GM19397 (cell line): ENCODE data around the gene VSTM1.
"Not testable (repeated sequence)": the region's sequence is repeated elsewhere in the genome, so short reads cannot be mapped to it uniquely, and the experiment has no call there.

Experiments
- ATAC-seq: cut with Tn5 transposase; IDR thresholded peaks from one replicate; pipeline ENCODE4 v1.9.1; 2021; ENCODE audit warnings: mild to moderate bottlenecking, moderate library complexity; ENCODE audit not compliant: unreplicated experiment

Gene VSTM1

DNA sequence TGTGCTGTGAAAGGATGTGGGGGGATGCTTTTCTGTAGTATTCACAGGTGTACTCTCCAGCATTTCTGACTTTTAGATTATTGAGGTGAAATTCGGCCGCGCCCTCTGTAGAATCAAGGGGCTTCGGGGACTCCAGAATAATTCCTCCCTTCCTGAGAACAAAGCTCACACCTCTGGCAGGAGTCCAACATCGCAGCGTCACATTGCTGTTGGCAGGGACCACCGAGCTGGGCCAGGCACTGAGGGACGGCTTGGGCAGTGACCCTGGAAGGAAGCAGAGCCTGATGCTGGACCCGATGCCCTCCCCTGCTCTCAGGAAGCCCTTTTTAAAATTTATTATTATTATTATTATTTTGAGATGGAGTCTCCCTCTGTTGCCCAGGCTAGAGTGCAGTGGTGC, 11.2 kb upstream of the VSTM1 start:
- ATAC-seq: no peak

- no peak for ATAC-seq
Measured at GRCh38 chr19:54073829-54074228, 10.1 kb upstream of the VSTM1 start.

DNA sequence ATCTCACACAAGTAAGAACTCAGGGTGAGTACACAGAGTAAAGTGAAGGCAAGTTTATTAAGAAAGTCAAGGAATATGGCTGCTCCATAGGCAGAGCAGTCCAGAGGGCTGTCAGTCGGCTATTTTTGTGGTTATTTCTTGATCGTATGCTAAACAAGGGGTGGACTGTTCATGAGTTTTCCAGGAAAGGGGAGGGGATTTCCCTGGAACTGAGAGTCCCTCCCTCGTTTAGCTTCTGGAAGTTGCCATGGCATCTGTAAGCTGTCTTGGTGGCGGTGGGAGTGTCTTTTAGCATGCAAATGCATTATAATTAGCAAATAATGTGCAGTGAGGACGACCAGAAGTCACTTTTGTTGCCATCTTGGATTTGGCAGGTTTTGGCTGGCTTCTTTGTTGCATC, 5.8 kb upstream of the VSTM1 start:
- ATAC-seq: no peak

DNA sequence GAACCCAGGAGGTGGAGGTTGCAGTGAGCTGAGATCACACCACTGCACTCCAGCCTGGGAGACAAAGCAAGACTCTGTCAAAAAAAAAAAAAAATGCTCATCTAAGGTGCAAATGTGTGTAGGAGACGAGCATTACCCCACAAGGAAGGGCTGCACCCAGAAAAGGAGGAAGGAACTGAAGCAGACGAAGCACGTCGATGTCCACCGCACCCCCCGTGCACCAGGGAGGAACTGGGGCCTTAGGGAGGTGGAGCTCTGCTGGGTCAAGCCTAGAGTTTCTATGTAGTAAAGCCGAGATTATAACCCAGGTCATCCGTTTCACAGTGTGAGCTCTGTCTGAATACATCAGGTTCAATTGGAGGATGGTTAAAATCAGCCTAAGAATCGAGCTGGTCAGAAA, 1.1 kb downstream of the VSTM1 start:
- ATAC-seq: no peak

DNA sequence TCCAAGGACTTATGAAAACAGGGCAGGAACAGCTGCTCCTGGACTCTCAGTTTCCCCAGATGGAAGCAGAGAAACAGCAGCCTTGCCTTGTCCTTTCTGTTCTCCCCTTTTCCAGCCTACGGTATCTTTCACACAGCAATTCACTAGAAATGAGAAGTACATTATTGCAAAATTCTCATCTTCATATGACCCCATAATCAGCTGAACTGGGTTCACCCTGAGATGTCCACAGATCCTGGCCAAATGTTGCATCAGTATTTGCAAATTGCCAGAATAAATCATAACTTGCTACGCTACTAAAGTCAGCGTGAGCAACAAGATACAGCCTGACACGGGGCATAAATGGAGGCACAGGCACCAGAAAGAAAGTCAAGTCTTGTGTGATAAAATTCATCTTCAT, 16.1 kb downstream of the VSTM1 start:
- ATAC-seq: no peak

DNA sequence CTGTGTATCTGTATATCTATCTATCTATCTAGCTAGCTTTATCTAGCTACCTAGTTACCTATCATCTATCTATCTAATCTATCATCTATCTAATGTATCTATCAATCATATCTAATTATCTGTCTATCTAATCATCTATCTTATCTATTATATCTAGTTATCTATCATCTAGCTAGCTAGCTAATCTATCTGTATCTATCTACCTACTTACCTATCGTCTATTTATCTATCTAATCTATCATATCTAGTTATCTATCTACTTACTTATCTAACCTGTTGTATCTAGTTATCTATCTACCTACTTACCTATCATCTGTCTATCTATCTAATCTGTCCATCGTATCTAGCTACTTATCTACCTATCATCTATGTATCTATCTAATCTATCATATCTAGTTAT, 17.9 kb downstream of the VSTM1 start:
- no peak for ATAC-seq

DNA sequence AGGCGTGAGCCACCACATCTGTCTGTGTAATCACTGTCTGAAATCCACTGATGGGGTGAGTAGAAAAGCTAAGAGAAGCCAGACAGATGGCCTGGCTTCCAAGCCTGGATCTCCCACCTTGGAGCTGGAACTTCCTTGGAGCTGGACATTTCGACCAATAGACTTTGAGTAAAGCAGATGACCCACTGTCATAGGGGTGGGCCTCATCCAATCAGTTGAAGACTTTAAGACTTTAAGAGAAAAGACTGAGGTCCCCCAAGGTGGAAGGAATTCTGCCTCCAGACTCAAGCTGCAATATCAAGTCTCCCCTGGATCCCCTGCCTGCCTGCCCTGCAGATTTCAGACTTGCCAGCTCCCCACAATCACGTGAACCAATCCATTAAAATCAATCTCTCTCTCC, 20.7 kb downstream of the VSTM1 start:
- ATAC-seq: no peak

GRCh38 chr19:54041969-54042606, 21.6 kb downstream of the VSTM1 start:
- no peak for ATAC-seq

DNA sequence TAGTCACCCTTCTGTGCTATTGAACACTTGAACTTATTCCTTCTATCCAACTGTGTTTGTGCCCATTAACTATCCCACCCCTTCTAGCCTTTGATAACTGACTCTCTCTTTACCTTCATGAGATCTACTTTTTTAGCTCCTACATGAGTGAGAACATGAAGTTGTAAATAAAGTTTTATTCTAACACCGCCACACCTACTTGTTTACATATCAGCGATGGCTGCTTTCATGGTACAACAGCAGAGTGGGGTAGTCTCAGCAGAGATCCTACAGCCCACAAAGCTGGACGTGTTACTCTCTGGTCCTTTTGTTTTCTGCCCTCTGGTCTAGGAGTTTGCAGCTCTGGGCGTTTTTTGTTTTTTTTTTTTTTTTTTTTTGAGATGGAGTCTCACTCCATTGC, 23.7 kb downstream of the VSTM1 start:
- ATAC-seq: no peak

GRCh38 chr19:54036542-54036941, 27.2 kb downstream of the VSTM1 start:
- ATAC-seq: not testable (repeated sequence)

GRCh38 chr19:54035215-54036178, 28.2 kb downstream of the VSTM1 start:
- no peak for ATAC-seq

DNA sequence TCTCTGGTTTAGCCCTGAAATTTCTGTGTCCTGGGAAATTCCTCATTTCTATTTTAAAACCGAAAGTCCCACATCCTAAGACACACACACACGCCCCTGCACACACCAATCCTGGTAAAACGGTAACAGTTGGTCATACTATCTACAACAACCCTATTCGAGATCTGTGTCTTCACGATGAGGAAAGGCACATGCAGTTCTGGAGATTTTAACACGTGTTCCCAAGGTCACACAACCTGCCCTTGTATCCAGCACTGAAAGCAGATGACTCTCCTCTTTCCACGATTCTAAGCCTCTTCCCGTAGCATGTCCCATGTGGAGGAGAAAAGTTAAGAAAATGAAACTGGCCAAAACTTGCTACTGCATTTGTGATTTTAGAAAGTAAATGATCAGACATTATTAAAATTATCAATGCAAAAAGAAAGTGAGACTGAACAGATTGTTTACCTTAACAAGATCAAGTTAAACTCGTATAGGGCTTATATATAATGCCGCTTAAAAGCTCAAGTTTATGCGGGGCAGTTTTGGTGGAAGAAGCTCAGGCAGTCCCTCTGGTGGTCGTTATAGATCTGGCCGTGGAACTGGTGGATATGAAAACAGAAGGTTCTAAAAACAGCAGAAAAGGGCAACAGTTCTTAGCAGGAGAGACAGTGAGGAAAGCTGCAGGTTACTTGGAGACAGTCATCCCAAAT, 32.7 kb downstream of the VSTM1 start:
- ATAC-seq: no peak

- no peak for ATAC-seq
Measured at GRCh38 chr19:54029930-54030490, 33.7 kb downstream of the VSTM1 start.

- no peak for ATAC-seq
Measured at GRCh38 chr19:54029301-54029700, 34.4 kb downstream of the VSTM1 start.

DNA sequence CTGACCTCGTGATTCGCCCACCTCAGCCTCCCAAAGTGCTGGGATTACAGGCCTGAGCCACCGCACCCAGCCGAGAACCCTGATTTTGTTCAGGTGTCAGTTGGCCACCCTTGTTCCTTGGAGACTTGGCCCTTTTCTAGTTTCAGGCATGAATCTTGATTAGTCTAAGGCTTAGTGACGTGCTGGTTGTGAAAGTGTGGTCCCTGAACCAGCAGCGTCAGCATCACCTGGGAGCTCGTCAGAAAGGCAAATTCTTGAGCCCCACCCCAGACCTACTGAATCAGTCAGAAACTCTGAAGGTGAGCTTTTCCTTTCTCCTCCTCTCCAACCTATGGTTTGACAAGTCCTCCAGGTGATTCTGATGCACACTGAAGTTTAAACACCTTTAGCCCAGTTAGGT, 37.0 kb downstream of the VSTM1 start:
- ATAC-seq: no peak

GRCh38 chr19:54024660-54025059, 39.0 kb downstream of the VSTM1 start:
- ATAC-seq: no peak

DNA sequence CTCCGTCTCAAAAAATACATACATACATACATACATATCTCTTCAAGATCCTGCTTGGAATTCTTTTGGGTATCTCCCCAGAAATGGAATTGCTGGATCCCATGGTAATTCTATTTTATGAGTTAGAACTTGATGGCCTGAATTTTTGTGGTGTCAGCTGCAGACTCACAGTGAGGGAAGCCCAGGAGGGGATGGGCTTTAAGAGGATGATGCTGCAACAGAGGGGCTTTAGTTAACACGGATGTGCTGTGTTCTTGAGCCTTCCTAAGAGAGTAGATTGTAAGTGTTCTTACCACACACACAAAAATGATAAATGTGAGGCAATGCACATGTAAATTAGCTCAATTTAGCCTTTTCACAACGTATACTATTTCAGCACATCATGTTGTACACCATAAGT, 40.5 kb downstream of the VSTM1 start:
- ATAC-seq: no peak

- no peak for ATAC-seq
Measured at GRCh38 chr19:54021932-54022331, 41.8 kb downstream of the VSTM1 start.

DNA sequence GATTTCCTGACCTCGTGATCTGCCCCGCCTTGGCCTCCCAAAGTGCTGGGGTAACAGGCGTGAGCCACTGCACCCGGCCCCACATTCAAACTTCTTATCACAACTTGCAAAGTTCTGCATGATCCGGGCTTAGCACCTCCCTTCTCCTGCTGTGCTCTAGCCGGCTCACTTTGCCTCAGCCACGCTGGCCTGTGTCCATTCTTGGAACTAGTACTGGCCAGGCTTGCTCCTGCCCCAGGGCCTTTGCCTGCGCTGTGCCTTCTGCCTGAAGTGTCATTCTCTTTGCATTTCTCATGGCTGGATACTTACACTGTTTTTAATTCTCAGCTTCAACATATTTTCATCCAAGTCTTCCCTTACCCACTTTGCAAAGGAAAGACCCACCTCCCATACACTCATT, 42.3 kb downstream of the VSTM1 start:
- no peak for ATAC-seq

GRCh38 chr19:54017261-54017660, 46.4 kb downstream of the VSTM1 start:
- ATAC-seq: no peak

DNA sequence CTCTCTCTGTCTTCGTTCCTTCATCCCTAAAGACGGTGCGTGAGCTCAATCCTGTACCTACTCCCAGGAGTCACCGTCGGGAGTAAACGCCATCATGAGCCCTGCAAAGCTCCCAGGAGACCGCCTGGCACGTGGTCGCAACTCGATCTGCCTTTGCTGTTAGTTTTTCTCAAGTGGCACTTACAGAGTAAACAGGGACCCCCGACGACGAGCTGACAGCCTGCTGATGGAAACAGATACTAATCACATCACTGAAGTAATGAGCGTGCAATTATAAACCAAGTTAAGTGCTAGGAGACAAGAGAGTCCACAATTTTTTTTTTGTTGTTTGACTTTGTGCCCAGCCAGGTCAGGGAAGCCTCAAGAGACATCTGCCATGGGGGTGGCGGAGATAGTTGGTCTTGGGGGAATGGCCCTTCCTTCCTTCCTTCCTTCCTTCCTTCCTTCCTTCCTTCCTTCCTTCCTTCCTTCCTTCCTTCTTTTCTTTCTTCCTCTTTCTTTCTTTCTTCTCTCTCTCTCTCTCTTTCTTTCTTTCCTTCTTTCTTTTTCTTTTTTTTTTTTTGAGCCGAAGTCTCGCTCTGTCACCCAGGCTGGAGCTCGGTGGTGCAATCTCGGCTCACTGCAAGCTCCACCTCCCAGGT, 48.7 kb downstream of the VSTM1 start:
- no peak for ATAC-seq
